Measurements from ENCODE around the gene TUBG1. TPM values are rescaled to one million over a fixed set of nuclear protein-coding genes. Genes with fewer than 3 reads are reported as not detected.
"Not testable (repeated sequence)": the region's sequence is repeated elsewhere in the genome, so short reads cannot be mapped to it uniquely, and the experiment has no call there.

Gene TUBG1
- total RNA-seq, 1 donor, result 52.2 TPM

GRCh38 chr17:42591411-42591810, 18.1 kb upstream of the TUBG1 start:
- no peak for TF ChIP-seq CTCF (IDR thresholded peaks at IDR 0.05; ENCODE audit: insufficient read depth, low read depth, low read length)
- H3K4me3 ChIP-seq (ENCODE audit: low read depth, low read length), result no peak overlapping the region
- DNase-seq (ENCODE audit: low read depth), result no peak

GRCh38 chr17:42596386-42596785, 13.1 kb upstream of the TUBG1 start:
- no peak for TF ChIP-seq CTCF (IDR thresholded peaks at IDR 0.05; ENCODE audit: insufficient read depth, low read depth, low read length)
- no peak for DNase-seq (ENCODE audit: low read depth)
- no peak overlapping the region for H3K4me3 ChIP-seq (ENCODE audit: low read depth, low read length)

- no peak for DNase-seq (ENCODE audit: low read depth)
- H3K4me3 ChIP-seq (ENCODE audit: low read depth, low read length), result no peak overlapping the region
- TF ChIP-seq CTCF (IDR thresholded peaks at IDR 0.05; ENCODE audit: insufficient read depth, low read depth, low read length), result no peak
Measured at GRCh38 chr17:42598905-42599304, 10.6 kb upstream of the TUBG1 start.

GRCh38 chr17:42603318-42603717, 6.2 kb upstream of the TUBG1 start:
- TF ChIP-seq CTCF (IDR thresholded peaks at IDR 0.05; ENCODE audit: insufficient read depth, low read depth, low read length), result no peak
- DNase-seq (ENCODE audit: low read depth), result no peak
- H3K4me3 ChIP-seq (ENCODE audit: low read depth, low read length), result no peak overlapping the region

GRCh38 chr17:42607769-42608168, 1.7 kb upstream of the TUBG1 start:
- peak overlapping the region; percentile 91 for H3K4me3 ChIP-seq (ENCODE audit: low read depth, low read length)
- no peak for DNase-seq (ENCODE audit: low read depth)
- no peak for TF ChIP-seq CTCF (IDR thresholded peaks at IDR 0.05; ENCODE audit: insufficient read depth, low read depth, low read length)

GRCh38 chr17:42608305-42609181, 940 bp upstream of the TUBG1 start:
- peak; percentile 27 for DNase-seq (ENCODE audit: low read depth)
- no peak for TF ChIP-seq CTCF (IDR thresholded peaks at IDR 0.05; ENCODE audit: insufficient read depth, low read depth, low read length)

GRCh38 chr17:42609814-42610801, 625 bp downstream of the TUBG1 start:
- H3K4me3 ChIP-seq (ENCODE audit: low read depth, low read length), result peak overlapping the region; percentile 91
- DNase-seq (ENCODE audit: low read depth), result not testable (repeated sequence)

More at GRCh38 chr17:42608305-42609181, 940 bp upstream of the TUBG1 start:
- peak overlapping the region; percentile 91 for H3K4me3 ChIP-seq (ENCODE audit: low read depth, low read length)
